Measurements from ENCODE around the gene OR13C4.
"Not testable (repeated sequence)": the region's sequence is repeated elsewhere in the genome, so short reads cannot be mapped to it uniquely, and the experiment has no call there.

Gene OR13C4

DNA sequence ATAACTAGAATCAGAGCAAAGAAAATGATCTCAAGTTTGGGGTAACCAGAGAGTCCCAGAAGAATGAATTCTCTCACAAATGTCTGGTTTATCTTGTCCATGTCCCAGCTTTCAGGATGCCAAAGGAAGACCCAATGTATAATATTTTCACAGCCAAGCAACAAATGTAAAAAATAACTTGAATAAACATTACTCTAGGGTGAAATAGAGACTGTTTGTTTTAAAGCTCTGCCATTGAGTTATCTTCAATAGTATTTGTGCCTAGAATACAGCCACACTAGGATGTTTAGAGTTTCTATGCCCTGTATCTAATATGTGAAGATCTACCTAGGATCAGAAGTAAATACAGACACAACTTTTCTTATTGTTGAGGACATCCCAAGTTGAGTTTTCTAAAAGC, at the start of gene OR13C4:
TSS of gene OR13C4 (minus strand) at position 101 of the 400 bp plus-strand sequence. CDS start at position 101, 0 bp downstream.
- DNase-seq = no peak

DNA sequence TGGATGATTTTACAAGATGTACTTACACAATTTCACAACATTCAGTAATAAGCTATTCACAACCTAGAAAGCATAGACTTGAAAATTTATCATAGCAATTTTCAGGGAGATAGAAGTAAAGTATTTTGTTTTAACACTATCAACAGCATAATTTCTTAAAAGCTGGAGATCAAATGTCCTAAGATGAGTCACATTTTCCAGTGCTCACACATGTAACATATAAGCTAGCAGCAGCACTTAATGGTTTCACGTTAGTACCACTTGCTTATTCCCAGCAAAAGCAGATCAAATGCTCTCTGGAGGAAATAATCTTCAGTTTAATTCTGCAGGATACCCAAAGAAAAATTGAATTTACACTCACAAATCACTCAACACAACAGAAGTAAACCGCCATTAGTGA, 48.4 kb upstream of the OR13C4 start:
- no peak for DNase-seq

DNA sequence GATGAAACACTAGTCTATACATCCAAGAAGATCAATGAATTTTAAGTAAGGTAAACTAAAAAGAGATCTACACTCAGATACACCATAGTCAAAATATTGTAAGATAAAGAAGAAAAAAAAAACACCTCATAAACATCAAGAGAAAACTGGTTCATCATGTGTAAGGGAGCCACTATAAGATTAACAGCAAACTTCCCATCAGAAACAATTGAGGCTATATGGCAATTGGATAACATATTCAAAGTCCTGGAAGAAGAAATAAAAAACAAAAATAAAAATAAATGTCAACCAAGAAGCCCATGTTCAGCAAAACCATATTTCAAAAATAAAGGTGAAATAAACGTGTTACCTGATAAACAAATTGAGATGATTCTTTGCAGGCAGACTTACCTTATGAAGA, 45.6 kb upstream of the OR13C4 start:
- no peak for DNase-seq

DNA sequence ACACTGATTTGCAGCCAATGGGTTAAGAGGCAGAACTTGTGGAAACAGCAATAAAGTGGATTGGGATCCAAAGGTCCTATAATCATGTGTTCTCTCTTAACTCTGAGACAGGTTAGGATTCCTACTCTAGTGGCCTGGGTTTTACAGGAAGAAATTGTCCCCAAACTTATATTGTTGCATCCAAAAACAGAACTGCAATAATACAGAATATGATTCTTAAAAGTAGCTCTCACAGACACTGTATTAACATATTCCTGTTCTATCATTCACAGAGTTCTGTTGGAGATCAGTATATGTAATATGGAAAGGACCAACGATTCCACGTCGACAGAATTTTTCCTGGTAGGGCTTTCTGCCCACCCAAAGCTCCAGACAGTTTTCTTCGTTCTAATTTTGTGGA, 41.9 kb upstream of the OR13C4 start, which contains the start of gene OR13C8:
TSS of gene OR13C8 (plus strand) at position 301 of the 400 bp plus-strand sequence. CDS start at position 301, 0 bp downstream.
- DNase-seq = no peak

DNA sequence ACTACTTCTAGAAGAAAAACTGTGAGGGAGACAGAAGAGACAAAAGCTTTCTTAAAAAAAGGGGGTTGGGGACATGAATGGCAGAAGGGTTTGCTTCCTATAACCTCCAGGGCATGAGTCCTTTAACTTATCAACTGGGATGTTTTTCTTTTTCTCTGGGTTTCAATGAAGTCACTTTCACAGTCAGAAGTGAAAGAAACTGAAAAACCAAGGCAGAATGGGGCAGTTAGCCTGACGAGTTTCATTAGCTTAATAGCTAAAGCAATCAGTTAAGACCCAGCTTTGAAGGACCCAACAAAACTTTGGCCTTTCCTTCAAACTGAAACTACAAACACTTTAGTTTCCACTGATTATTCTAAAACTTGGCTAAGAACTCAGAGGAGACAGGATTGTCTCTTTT, 37.3 kb upstream of the OR13C4 start:
- no peak for DNase-seq

DNA sequence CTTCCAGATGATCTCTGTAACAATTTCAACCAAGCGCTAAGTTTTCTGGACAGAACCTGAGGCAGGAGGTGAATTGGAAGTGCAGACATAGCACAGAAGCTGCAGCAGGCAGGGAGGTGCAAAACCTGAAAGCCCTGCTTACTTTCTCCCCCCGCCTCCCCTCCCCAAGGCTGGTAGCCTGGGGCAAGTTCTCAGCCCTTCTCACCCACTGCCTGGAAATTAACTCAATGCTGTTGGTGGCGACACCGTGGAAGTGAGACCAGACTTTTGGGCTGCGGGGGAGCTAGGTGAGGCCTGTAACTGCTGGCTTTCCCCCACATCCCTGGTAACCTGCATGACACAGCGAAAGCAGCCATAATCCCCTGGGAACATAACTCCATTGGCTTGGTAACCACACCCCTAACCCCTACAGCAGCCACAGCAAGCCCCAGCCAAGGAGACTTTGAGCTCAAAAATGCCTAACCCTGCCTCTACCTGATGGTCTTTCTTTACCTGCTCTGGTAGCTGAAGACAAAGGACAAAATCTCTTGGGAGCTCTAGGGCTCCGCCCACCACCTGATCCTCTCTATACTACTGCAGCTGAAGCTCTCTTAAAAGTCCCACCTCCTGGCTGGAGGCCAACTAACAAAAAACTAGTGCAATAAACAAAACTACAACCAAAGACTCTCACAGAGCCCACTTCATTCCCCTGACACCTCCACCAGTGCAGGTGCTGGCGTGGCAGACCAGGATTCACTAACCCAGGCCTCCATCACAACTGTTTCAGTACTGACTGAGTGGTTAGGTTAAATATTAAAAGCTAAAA, 30.0 kb upstream of the OR13C4 start:
- DNase-seq = no peak

DNA sequence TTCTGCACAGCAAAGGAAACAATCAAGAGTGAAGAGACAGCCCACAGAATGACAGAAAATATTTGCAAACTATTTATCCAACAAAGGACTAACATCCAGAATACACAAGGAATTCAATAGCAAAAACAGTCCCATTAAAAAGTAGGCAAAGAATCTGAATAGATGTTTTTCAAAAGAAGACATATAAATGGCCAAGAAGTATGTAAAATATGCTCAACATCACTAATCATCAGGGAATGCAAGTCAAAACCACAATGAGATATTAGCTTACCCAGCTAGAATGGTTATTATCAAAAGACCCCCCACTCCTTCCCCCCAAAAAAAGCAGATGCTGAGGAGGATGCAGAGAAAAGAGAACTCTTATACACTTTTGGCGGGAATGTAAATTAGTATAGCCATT, 28.5 kb upstream of the OR13C4 start:
- no peak for DNase-seq

DNA sequence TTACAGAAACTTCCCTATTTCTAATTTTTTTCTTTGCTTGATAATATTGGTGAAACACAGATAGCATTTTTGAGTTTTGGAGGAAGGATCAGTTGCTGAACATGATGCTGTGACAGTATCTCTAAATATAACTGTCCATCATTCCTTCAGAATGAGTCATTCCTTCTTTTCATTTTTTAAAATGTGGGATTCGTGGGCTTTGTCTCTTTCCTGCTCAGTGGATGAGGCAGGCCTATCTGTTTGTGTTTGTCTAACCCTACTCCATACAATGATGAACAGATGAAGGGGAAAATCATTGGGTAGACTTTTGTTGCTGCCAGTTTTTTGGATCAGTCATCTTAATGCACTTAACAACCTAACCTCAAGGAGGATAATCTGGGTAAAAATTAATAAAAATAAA, 26.3 kb upstream of the OR13C4 start:
- no peak for DNase-seq

DNA sequence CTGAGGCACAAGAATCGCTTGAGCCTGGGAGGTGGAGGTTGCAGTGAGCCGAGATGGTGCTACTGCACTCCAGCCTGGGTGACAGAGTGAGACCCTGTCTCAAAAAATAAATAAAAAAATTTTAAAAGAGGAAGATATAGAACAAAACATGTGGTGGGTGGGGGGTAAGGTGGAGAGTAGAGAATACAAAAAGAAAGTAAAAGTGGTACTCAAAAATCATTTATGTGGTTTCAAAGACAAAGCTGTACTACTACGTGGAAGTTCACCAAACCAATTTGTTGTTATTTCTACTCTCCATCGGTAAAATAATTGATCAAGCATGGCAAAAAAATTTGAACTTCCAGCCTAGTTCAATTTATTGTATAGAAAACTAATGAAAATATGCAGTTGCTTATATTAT, 17.6 kb upstream of the OR13C4 start:
- no peak for DNase-seq

DNA sequence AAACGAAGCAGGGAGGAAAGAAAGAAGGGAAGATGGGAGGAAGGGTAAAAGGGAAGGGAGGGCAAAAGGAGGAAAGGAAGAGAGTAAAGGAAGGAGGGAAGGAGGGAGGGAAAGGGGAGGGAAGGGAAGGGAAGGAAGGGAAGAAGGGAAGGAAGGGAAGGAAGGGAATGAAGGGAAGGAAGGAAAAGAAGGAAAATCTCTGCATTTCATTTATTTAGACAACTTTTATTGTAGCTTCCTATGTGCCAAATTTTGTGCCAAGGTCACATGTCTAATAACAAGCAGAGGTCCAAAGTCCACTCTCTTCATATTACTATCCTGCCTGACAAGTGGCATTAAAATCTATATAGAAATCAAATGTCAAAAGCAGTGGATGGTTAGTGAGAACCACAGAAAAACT, 12.3 kb upstream of the OR13C4 start:
- DNase-seq = no peak

DNA sequence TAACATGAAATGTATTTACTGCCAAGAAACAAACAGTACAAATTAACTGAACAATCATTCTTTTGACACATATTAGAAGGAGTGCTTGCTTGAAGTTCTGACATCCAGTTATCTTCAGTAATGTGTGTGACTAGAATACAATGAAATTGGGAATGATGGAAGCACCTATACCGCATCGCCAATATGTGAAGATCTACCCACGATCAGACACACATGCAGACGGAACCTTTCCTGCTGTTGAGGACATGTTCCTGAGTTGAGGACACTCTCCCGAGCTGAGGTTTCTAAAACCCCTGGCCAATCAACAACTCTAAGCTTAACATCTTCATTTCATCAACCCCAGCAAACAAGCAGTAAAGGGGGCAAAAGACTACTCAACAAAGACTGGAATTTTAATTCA, 9.7 kb upstream of the OR13C4 start, which contains the start of gene OR13C3:
TSS of gene OR13C3 (minus strand) at position 101 of the 400 bp plus-strand sequence. CDS start 133 bp downstream, outside the sequence.
- DNase-seq = no peak

DNA sequence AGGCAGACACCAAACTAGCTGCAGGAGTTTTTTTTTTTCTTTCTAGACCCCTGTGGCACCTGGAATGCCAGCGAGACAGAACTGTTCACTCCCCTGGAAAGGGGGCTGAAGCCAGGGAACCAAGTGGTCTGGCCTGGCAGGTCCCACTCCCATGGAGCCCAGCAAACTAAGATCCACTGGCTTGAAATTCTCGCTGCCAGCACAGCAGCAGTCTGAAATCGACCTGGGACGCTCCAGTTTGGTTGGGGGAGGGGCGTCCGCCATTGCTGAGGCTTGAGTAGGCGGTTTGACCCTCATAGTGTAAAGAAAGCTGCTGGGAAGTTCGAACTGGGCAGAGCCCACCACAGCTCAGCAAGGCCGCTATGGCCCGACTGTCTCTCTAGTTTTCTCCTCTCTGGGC, 6.8 kb downstream of the OR13C4 start:
- DNase-seq = not testable (repeated sequence)

DNA sequence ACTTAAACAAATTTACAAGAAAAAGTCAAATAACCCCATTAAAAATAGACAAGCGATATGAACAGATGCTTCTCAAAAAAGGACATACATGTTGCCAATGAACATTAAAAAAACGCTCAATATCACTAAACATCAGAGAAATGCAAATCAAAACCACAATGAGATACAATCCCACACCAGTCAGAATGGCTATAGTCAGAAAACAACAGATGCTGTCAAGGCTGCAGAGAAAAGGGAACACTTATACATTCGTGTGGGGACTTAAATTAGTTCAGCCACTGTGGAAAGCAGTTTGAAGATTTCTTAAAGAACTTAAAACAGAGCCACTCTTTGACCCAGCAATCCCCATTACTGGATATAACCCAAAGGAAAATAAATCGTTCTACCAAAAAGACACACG, 12.1 kb downstream of the OR13C4 start:
- no peak for DNase-seq

DNA sequence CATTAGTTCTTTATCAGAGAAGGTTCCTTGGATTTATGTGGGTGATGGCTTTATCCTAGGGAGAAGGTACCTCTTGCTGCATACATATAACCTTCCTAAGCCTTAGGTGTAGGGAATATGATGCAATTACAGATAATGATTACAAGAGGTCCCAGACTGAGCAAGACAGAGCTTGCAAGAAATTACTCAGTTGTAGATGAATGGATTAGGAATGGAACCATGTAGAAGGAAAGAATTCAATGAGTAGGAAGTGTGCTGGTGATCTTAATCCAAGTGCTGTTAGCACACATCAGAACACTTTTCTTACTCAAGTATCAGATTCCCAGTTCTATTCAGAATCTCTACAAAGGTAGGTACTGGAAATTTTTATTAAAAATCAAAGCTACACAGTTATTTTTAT, 20.4 kb downstream of the OR13C4 start:
- DNase-seq = no peak

DNA sequence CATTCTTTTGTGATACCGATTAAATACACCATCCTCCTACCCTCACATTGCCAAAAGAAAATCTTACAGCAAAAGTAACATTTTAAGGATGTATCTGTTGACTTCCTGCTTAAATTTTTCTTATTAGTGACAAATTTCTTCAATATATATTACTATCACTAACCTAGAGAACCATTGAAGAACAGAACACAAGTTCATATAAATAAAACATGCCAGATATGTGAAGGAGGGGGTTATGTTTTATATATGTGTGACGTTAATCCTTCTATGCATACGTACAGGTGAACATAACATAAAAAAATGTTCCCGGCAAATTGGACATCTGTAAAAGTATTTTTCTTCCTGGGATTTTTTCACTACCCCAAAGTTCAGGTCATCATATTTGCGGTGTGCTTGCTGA, 23.0 kb downstream of the OR13C4 start, which contains the start of gene OR13F1:
TSS of gene OR13F1 (plus strand) at position 301 of the 400 bp plus-strand sequence. CDS start at position 301, 0 bp downstream.
- DNase-seq = no peak

DNA sequence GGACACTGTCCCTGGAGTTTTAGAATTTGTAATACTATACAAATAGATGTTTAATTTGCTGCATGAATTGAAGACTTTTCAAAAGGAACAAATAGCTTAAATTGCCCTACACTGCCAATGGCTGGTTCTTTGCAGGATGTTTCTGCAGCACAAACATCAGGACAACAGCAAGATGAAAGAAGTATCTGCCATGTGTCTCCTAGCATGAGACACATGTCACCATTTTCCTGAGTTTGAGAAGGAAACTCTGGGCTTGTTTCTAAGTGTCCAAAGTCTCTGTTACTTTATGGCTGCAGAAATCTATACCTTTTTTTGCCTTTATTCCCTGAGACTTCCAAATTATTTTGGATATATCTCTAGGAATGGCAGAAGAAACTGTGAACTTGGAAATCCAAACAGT, 23.6 kb downstream of the OR13C4 start:
- no peak for DNase-seq

DNA sequence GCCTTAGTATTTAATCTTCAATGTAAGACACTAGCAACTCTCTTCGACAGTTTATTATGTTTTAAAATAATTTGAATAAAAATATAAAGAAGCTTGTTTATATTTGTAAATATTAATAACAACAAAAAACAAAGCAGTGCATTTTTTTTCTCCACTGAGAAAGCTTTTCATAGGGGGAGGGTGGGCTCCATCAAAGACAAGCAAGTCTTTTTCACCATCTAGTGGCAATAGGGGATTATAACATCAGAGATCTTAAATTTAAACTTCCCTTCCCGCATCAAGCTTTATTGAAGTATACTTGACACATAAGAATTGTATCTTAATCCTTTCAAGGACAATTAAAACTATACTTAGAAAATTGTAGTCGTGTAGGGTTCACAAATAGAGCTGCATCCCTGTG, 32.2 kb downstream of the OR13C4 start:
- no peak for DNase-seq

DNA sequence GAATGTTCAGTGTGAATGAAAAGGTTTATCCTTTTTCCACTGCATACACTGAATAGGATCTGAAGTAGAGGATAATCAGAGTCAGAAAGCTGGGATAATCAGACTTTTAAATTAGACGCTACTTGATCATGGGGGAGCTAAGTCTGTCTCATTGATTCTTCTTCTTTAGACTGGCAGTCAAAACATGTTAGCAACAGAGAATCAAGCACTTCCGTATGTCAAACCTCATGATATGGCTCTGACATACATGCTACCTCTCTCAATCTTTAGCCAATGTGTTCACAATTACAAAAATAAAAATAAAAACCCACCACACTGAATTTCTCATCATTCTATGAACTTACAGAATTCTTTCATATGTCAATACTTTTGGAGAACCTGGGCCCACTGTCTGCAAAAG, 42.0 kb downstream of the OR13C4 start:
- DNase-seq = no peak

DNA sequence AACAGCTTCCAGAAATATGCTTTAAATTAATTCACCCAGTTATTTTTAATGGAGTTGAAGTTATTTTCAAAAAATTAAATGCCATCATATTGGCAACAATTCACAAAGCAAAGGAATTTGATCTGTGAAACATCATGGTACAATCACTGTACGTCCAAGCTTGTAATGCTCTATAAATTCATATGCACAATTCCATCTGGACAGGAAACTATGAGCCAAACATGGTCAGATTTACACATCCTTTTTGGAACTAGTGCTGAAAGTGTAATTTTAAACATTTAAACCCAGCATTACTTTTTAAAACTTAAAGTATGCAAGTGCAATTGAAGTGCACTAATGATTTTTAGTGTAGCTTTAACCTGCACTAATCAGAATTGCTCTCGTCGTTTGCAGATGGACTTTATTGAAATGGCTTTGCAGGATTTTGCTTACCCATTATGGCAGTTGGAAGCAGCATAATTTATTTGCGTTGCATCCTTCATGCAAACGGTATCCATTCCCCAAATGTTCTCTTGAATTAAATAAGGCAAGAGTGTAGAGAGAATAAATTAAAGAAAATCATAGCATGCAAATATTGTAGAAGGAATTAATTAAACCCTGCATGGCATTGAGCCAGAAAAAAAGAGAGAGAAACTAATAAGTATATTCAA, 44.0 kb downstream of the OR13C4 start:
- DNase-seq = no peak
